Medulla oblongata (tissue), 1 donor: ENCODE data around the gene ENDOD1.

ENCODE experiments used
- DNase-seq: peaks from one replicate; pipeline ENCODE4 v3.0.0-alpha.2; 2015; ENCODE audit errors: extremely low spot score

ENDOD1 gene

DNA sequence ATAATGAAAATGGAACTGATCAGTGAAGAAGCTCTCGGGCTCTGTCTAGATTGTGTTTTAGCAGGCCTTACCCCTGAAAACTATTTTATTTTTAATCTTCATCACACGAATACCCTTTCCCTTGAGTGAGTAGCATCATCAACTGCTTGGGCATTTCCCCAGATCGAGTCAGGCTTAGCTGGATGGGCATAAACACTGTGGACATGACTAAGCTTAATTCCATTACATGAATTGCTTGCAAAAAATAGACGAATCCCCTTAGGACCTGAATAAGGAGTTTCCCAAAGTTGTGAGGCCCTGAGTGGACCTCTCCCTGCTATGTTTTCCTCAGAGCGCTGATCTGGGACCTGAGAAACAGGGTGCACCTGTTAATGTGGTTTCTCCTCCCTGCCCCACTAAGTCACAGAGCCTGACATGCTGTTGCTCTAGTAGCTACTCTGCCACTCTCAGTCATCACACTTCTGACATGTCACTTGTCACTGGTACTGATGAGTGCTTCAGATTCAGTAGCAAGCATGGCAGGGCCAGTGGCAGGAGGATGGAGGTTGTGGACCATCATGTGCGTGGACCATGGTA, 53.5 kb downstream of the ENDOD1 start:
- no peak for DNase-seq

DNA sequence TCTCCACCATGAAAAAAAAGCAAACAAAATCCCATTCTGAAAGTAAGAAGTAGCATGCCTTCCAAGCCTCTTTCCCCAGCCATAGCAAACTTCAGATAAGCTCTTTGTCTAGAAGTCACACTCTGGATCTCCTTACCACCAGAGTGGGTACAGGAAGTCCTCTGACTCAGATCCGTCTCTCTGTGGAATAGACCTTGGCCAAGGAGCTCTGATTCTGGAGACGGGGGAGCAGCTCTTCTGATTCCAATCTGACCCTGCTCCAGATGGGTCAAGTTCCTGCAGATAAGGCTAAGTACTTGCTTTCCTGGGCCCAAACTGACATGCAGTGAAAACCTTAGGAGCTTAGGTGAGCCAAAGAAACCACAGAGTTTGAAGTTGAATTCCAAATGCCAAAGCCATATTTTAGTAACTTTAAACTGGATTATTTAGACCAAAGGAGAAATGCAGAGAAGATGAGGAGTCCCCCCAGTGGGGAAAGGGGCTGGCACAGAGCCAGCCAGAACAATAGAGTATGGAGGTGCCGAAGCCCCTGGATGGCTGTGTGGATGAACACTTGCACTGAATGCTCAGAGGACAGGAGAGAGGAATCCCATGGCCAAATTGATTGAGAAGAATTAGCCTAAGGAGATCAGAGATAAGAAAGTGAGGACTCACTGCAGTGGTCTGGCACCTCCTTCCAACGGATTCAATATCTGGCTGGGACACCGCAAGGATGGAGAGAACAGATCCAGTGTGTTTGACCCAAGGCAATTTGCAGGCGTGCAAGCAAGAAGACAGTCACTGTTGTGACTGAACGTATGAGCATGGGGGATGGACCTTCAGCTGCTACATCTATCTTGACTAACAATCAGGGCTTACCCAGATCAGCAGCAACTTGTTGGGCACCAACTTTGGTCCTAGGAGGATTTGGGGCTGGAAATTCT, 54.9 kb downstream of the ENDOD1 start:
- no peak for DNase-seq

DNA sequence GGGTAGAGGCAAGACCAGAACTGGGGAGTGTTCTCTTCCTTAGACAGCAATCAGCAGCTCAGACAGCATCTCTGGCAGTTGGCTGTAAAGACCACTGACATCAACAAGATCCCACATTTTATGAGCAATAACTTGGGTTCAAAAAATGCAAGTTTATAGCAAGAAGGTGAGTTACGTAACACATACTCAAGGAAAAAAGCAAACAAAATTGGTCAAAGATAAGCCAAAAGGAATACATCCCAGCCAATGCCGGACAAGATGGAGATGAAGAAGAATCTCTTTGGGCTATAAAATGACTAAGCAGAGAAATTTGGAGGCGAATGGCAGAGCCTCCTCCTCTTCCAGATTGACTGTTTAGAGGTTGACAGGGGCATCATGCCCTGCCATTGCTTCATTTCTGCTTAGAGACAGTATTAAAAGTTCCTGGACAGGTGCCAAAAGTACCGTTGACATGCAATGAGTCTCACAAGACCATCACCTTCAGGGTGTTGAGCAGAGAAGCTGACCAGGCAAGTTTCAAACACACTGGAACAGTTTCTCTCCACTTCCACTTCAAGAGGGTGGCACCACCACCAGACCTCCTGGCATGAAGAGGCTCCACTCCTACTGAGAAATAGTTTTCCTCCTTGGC, 55.9 kb downstream of the ENDOD1 start:
- no peak for DNase-seq

DNA sequence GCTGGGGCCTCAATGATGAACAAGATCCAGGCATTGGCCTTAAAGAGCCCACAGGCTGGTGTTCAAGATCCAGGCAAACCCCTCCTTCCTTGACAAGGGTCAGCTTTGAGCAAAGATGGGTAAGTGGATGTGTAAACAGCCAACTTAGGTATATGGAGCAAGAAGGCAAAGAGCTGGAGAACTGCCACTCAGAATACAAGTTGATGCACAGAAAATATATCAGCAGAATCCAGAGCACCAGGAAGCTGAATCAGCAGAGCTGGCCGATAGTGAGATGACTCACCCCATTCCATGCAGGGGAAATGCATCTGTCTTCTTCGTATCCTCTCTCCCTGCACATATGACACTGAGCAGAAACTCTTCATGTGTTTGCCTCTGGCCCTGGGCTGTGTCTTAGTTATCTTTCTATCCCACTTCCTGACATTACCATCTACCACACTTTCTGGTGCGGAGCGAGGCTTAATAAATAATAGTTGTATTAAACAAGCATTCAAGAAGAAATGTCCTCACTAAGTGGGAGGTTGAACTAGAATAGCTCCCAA, 57.8 kb downstream of the ENDOD1 start:
- peak; percentile 42 for DNase-seq

DNA sequence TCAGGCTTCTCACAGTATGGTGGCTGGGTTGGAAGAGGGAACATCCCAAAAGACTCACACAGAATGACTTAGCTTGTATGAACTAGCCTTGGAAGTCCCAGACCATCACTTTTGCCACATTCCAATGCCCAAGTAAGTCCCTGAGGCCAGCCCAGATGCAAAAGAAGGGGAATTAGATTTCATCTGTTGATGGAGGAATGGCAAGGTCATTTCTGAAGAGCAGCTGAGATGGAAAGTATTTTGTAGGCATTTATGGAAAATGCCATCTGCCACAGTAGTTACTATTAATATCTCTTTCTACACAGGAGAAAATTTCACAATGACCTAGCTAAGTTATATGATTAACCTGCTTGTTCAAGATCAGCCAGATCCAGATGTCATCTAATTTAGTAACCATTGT, 58.8 kb downstream of the ENDOD1 start:
- DNase-seq: no peak

DNA sequence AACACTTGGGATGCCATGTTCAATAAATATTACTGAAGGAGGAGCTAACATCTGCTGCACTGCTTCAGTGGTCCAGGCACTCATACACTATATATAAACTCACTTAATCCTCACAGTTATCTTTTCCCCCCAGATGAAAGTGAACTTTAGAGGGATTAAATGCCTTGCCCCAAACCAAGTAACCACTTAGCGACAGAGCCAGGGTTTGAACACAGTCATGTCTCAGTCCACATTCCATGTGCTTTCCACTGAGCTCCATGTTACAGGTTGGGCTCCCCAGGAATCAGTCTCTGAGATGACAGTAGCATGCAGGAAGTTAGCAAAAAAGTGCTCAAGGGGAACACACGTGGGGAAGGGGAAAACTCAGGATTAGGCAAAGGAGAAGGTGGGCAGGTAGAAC, 59.3 kb downstream of the ENDOD1 start:
- no peak for DNase-seq

DNA sequence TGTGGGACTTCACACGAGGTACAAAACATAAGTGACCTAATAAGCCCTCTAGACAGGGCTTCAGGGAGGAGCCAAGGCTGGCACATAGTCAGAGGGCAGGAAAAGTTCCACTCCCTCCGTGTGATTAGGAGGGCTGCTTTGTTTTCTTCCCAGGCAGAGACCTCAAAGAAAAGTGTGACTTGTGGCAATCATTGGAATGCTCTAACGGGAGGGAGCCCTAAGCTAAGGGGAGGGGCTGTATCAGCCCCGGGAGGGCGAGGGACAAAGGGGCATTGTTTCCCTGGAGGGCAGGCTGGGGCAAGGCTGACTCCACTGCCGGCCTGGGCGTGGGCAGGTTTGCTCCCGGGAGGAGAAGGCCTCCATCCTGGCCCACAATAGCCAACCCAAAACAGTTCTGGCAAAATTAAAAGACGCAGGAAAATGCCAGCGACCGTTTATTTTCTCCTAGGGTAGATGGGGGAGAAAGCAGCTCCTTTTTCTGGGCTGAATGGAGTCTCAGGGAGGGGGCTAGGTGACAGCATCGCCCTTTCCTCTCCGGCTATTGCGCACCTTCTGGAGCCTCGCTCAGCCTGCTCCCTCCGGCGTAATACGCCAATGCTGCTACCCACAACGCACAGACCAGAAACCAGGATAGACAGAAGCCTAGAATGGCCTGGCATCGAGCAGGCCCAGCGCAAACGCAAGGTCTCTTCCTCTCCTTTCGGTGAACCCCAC, 60.2 kb downstream of the ENDOD1 start:
- peak; percentile 88 for DNase-seq

DNA sequence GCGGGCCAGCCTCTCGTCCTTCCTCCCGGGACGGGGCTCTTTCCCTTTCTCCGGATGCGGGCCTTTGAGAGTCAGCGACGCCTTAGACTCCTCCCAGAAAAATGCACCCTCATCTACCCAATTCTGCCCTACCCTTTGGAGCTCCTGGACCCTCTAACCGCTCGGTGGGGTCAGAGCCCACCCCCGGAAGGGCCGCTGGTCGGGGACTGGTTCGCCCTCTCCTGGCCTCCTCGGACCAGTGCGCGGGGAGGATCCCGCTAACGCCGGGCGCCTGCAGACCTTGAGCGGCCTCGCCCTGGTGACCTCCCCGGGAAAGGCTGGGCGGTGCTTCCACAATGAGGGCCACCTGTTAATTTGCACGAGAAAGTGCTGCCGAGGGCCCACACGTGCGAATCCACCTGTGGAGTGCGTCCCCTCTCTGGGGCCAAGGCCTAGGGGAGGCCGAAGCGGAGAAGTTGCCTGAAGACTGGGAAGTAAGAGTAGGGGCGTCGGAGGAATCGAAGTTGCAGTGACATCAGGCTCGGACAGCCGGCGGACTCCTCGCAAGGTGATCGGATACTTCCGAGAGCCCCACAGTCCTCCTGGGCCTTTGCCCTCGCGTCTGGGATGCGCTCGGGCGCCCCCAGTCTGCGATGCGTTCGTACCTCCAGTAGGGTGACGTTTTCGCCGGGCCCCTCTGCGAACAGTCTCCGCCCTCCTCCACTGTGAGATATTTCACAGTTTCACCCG, 61.5 kb downstream of the ENDOD1 start:
- peak; percentile 98 for DNase-seq

DNA sequence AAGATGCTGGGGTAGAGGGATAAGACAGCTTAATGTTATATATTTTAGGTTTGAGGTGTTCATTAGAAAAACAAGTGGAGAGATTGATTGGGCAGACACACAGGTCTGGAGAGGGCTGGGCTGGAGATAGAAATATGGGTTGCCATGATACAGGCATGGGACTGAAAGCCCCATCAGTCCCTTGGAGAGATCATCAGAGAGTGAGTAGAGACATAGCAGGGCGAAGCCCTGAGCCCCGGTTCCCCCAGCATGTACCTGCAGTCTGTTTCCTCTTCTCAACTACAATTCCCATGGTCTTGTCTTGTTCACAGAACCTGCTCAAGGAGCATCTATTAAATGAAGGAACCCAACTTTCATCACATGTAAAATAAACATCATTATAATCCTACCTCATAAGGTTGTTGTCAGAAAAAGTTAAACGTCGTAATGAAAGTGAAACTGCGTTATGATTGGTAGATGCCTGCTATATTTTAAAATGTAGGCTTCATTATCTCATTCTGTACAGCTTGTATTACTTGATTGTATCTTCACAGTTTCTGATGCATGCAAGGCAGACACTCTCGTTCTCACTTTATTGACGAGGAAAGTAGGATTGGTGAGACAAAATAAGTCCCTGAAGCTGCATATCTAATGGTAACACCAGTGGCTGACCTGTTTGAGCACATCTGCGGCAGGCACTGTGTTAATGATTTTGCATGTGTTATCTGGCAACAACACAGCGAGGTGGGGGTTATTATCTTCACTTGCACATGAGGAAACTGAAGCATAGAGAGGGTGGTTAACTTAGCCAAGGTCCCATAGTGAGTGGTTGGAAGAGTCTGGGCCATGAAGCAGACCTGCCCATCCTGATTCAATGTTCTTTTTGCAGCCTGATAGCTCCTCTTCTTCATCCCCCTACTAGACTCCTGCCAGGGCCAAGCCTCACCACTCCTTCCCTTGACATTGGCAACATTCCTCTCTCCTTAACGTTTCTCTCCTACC, 63.5 kb downstream of the ENDOD1 start:
- DNase-seq: no peak

DNA sequence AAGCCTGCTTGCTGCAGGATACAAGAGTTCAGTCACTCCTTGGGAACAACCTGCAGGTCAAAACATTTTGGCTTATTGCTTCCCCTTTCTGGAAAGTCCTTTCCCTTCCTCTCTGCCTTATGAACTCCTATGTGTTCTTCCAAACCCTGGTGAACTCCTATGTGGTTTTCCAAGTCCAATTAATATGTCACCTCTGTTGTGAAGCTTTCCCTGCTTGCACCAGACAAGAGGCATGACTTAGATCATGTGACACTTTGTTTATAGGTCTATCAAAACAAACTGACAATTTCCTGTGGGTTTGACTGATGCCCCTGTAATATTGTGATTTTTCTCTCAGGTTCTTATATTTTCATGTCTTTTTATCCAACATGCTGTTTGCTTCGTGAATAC, 64.2 kb downstream of the ENDOD1 start:
- DNase-seq: no peak

DNA sequence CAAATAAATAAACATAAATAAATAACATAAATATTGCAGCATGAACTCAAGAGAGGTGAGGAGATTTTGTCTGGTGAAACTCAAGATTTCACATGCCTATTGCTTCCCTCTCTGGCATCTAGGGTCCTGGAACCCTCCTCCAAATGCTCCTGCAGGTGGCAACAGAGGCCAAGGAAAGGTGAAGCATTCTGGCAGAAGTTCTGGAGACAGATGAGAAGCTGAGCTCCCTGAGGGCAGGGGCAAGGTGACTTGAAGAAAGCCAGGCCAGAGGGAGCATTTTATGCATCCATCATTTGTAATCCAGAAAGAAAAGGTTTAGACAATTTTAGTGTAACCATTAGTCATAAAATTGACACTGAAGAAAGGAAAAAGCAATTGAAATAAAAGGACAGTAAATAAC, 64.9 kb downstream of the ENDOD1 start:
- peak; percentile 61 for DNase-seq

DNA sequence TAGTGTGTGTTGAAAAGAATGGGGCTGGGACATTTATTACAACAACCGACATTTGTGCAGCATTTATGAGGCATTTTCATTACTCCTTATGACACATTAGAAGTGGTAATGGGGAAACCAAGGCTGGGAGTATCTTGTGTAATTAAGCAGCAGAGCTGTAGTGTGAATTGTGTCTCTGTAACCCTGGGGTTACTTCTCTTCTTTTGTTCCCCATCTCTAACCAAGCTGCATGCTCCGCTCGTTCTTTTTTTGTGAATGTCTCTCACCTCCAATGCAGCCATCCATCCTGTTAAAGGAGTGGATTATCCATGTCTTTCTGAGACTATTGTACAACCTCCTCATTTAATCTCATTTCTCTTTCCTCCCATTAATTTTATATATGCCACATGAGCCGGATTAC, 65.7 kb downstream of the ENDOD1 start:
- DNase-seq: no peak

DNA sequence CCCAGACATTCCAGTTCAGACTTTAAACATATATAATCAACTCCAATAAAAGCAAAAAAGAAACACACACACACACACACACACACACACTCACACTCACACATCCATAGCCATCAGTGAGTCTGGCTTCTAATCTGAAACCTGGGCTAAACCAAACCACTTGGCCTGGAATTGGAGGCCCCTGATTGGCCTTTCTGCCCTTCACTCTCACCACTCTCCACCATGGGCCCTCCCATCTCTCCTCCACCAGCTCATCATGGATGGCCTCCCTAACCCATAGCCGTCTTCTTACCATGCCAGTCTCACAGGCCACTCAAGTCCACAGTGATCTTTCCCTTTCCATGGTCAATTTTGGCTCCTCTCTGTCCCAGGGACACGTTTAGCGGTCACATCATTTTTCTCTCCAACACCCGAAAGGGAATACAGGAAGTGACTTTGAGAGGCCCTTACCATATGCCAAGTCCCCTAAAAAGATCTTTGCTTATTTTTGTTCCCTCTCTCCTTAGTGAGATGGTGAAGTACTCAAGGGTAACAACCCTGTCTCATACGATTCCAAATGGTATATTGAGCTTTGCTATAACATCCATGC, 66.6 kb downstream of the ENDOD1 start:
- no peak for DNase-seq

DNA sequence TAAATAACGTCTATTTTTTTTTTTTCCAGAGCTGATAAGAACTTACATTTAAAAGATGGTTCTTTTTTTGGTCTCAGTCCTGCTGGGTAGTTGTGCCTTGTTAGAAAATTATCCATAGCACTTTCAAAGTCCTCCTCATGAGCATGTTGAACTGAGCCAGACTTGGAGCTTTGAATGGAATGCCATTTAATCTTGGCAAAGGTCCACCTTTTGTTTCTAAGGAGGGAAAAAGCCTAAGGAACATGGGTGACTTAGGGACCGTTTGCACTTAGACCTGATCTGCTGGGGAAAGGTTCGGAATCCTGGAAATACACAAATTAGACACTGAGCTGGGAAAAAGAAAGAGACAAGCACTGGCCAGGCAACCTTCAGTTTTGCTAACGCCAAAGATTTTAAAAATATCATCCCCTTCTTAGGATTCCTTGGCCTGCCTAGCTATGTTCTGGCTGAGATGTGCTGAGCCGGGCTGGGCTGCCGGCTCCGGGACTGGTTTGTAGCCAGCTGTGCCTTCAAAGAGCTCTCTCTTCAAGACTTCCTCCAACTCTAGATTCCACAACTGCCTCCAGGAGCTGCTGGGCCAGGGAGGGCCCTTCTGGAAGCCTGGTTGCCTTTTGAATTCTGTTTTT, 67.4 kb downstream of the ENDOD1 start:
- peak; percentile 51 for DNase-seq

DNA sequence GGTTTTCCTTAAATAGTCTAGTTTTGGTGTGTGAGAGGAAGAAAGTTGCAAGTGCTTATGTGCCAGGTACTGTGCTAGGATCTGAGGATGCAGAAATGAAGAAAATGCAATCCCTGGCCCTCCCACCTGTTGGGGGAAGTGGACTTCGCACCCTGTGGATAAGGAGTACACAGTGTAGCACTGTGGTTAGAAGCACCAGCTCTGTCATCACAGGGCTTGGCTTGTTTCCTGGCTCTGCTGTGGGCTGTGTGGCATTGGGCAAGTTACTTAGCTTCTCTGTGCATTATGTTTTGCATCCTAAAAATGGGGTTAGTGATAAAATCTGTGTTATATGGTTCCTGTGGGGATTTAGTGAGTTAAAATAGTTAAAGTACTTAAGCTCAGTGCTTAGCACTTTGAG, 68.2 kb downstream of the ENDOD1 start:
- no peak for DNase-seq

DNA sequence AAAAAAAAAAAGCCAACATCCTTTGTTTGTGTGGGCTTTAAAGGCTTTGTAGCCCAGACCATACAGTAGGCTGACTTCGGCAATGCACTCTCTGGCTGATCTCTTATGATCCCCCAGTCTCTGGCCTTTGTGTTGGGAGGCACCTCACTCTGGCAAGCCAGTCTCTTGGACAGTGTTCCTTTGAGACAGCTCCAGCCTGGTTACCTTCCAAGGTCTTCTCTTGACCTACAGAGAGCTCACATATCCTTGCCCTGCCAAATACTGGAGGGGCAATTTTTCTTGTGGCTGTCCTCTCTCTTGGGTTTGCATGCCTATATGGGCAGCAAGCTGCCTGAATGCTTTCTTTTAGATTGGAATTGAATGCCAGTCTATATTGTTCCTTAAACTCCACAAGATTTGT, 71.6 kb downstream of the ENDOD1 start:
- no peak for DNase-seq

DNA sequence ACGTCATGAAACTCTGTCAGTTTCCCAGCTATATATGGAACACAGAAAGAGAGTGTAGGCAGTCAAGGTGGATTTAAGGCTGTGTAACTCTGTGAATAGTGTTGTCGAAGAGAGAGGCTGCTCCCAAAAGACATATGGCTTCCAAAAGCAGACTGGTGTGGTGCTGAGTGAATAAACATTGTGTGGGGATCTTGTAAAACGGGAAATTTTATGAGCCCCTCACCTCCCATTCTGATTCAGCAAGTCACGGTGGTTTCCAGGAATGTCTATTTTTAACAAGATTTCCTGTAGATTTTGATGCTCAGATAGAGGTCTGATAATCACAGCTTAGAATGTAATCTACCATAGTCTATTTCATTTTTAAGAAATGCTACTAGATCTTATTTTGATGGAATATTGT, 73.5 kb downstream of the ENDOD1 start:
- DNase-seq: no peak

DNA sequence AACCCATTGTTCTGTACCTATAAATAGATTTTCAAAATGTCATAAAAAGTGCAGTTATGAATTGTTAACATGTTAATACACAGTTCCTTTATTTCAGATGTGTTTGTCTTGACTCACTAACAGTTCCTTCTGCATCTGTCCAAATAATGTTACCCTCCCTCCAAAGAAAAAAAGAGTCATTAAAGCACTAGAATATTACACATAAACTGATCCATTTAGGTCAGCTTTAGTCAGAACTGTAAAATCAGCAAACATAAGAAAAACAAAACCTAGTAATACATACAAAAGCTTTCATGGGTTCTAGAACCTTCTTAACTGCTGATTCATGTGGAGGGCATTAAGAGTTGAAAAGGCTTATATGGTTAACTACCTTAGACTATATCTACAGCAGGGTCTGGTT, 76.0 kb downstream of the ENDOD1 start:
- no peak for DNase-seq

DNA sequence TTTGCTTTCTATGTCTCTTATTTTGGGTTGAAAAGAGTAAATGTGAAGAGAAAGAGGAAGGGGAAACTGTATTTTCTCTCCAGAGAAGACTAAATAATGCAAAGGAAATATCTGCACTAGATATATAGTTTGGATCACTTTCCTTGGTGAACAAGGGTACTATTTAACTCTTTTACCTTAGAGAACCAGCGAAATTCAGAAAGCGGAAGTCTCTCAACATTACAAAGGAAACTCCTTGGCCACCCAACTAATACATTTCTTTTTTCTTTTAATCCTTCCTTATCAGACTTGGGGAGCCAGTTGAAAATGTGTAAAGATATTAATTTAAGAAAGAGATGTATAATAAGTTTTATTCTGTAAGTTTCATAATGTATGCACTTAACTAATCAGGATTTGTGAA, 77.1 kb downstream of the ENDOD1 start:
- DNase-seq: no peak
